Measurements from ENCODE around the gene HDAC4.

HDAC4 gene

GRCh38 chr2:239401067-239401880, 454 bp upstream of the HDAC4 start (continued):
- TF ChIP-seq ZNF747 (tag by site-specific recombination; IDR thresholded peaks at IDR 0.05) = no peak
- TF ChIP-seq ZNF76 (tag by site-specific recombination; IDR thresholded peaks at IDR 0.05; ENCODE audit: borderline replicate concordance, low read depth) = peak; percentile 88; the same call in 1 of the 2 replicates
- TF ChIP-seq ZNF350 (tag by site-specific recombination; IDR thresholded peaks at IDR 0.05) = no peak
- TF ChIP-seq ZNF18 (tag by site-specific recombination; IDR thresholded peaks at IDR 0.05) = no peak
- TF ChIP-seq PRDM2 (tag by site-specific recombination; IDR thresholded peaks at IDR 0.05; ENCODE audit: borderline replicate concordance) = no peak
- TF ChIP-seq SETDB1 (IDR thresholded peaks at IDR 0.05; ENCODE audit: insufficient read length, low read length) = peak; percentile 77
- peak; percentile 90 for TF ChIP-seq ZNF501 (tag by site-specific recombination; IDR thresholded peaks at IDR 0.05)
- no peak for TF ChIP-seq ZNF174 (tag by site-specific recombination; IDR thresholded peaks at IDR 0.05)
- TF ChIP-seq ZNF692 (tag by site-specific recombination; IDR thresholded peaks at IDR 0.05) = 0 out of 2 replicates have a peak, but pooled peaks have one; percentile 47
- TF ChIP-seq ZBTB26 (tag by site-specific recombination; optimal IDR thresholded peaks at IDR 0.05) = peak; percentile 83
- no peak for TF ChIP-seq ZNF140 (tag by site-specific recombination; IDR thresholded peaks at IDR 0.05)
- peak; percentile 75; the same call in 1 of the 2 replicates for TF ChIP-seq ZNF10 (tag by site-specific recombination; IDR thresholded peaks at IDR 0.05)
- no peak for TF ChIP-seq ZNF362 (tag by site-specific recombination; IDR thresholded peaks at IDR 0.05)
- peak; percentile 55 for TF ChIP-seq ZNF580 (tag by site-specific recombination; IDR thresholded peaks at IDR 0.05)
- peak; percentile 35; the same call in 1 of the 2 replicates for TF ChIP-seq ZIC2 (tag by site-specific recombination; IDR thresholded peaks at IDR 0.05)
- TF ChIP-seq HIC1 (tag by site-specific recombination; IDR thresholded peaks at IDR 0.05) = no peak
- no peak for TF ChIP-seq ZNF776 (tag by site-specific recombination; IDR thresholded peaks at IDR 0.05; ENCODE audit: borderline replicate concordance)
- TF ChIP-seq SALL2 (tag by site-specific recombination; IDR thresholded peaks at IDR 0.05; ENCODE audit: borderline replicate concordance) = no peak
- TF ChIP-seq ZBTB44 (tag by site-specific recombination; IDR thresholded peaks at IDR 0.05) = no peak
- no peak for TF ChIP-seq ZNF311 (tag by site-specific recombination; IDR thresholded peaks at IDR 0.05; ENCODE audit: borderline replicate concordance)
- TF ChIP-seq ZNF585B (tag by site-specific recombination; IDR thresholded peaks at IDR 0.05) = no peak
- no peak for TF ChIP-seq ZNF560 (tag by site-specific recombination; IDR thresholded peaks at IDR 0.05; ENCODE audit: borderline replicate concordance)
